ENCODE results near the gene TULP4.
"Not testable (repeated sequence)": the region's sequence is repeated elsewhere in the genome, so short reads cannot be mapped to it uniquely, and the experiment has no call there.

TULP4 gene

GRCh38 chr6:158519300-158519699 lies 207.0 kb downstream of the TULP4 start:
- CTCF ChIA-PET: interaction anchor here (0.6 to 1.2 kb wide), 11 partner anchors 11 to 305 kb away, joined by 3 to 6 read pairs (median 3); partner anchors contain the start of gene DYNLT1
- no peak for DNase-seq (ENCODE audit: extremely low spot score)
- TF ChIP-seq HDGF (IDR thresholded peaks at IDR 0.05; ENCODE audit: borderline replicate concordance) (no peak), SP1 (IDR thresholded peaks at IDR 0.05) (no peak), PKNOX1 (IDR thresholded peaks at IDR 0.05) (no peak), BHLHE40 (IDR thresholded peaks at IDR 0.05; ENCODE audit: borderline replicate concordance) (no peak), FOXA1 (IDR thresholded peaks at IDR 0.05) (no peak), CTBP1 (IDR thresholded peaks at IDR 0.05; ENCODE audit: borderline replicate concordance) (no peak), ARNT (IDR thresholded peaks at IDR 0.05) (no peak), ELF4 (IDR thresholded peaks at IDR 0.05) (no peak)
- POLR2A ChIA-PET: no interaction called here

GRCh38 chr6:158519761-158520160 lies 207.5 kb downstream of the TULP4 start:
- TF ChIP-seq FOXA1 (IDR thresholded peaks at IDR 0.05) (no peak), SP1 (IDR thresholded peaks at IDR 0.05) (no peak), L3MBTL2 (conservative IDR thresholded peaks at IDR 0.05) (no peak), FOXM1 (IDR thresholded peaks at IDR 0.05; ENCODE audit: borderline replicate concordance) (no peak), FOXK2 (IDR thresholded peaks at IDR 0.05) (no peak), CTBP1 (IDR thresholded peaks at IDR 0.05; ENCODE audit: borderline replicate concordance) (no peak), ELF4 (IDR thresholded peaks at IDR 0.05) (no peak), TARDBP (IDR thresholded peaks at IDR 0.05) (no peak), LEF1 (IDR thresholded peaks at IDR 0.05; ENCODE audit: borderline replicate concordance) (no peak)
- ChIA-PET CTCF (interaction anchor here (0.7 to 1.2 kb wide), 5 partner anchors 10 to 172 kb away, joined by 3 read pairs; partner anchors contain the start of gene DYNLT1), POLR2A (no interaction called here)
- DNase-seq (ENCODE audit: extremely low spot score): no peak

GRCh38 chr6:158520975-158521374 lies 208.7 kb downstream of the TULP4 start:
- DNase-seq (ENCODE audit: extremely low spot score); CTCF ChIA-PET; POLR2A ChIA-PET: not testable (repeated sequence)

- TF ChIP-seq ARNT (IDR thresholded peaks at IDR 0.05): no peak
- TF ChIP-seq SP1 (IDR thresholded peaks at IDR 0.05): no peak
- TF ChIP-seq TARDBP (IDR thresholded peaks at IDR 0.05): no peak
- no peak for TF ChIP-seq NFRKB (IDR thresholded peaks at IDR 0.05)
- TF ChIP-seq ELF4 (IDR thresholded peaks at IDR 0.05): no peak
- no peak for TF ChIP-seq SUZ12 (IDR thresholded peaks at IDR 0.05)
- no peak for TF ChIP-seq ZNF384 (IDR thresholded peaks at IDR 0.05)
- TF ChIP-seq PKNOX1 (IDR thresholded peaks at IDR 0.05): no peak
- TF ChIP-seq FOXA1 (IDR thresholded peaks at IDR 0.05): no peak
- TF ChIP-seq FOXK2 (IDR thresholded peaks at IDR 0.05): no peak
- TF ChIP-seq L3MBTL2 (conservative IDR thresholded peaks at IDR 0.05): no peak
- TF ChIP-seq BHLHE40 (IDR thresholded peaks at IDR 0.05; ENCODE audit: borderline replicate concordance): no peak
- POLR2A ChIA-PET: no interaction called here
- DNase-seq (ENCODE audit: extremely low spot score): no peak
- CTCF ChIA-PET: no interaction called here
Observed at GRCh38 chr6:158521759-158522158, 209.5 kb downstream of the TULP4 start.

GRCh38 chr6:158522616-158523015 lies 210.4 kb downstream of the TULP4 start:
- DNase-seq (ENCODE audit: extremely low spot score): no peak
- ChIA-PET CTCF (no interaction called here), POLR2A (no interaction called here)
- no peak for TF ChIP-seq FOXK2 (IDR thresholded peaks at IDR 0.05)
- no peak for TF ChIP-seq FOXM1 (IDR thresholded peaks at IDR 0.05; ENCODE audit: borderline replicate concordance)
- TF ChIP-seq PKNOX1 (IDR thresholded peaks at IDR 0.05): no peak

- TF ChIP-seq ARNT (IDR thresholded peaks at IDR 0.05) (no peak), NFRKB (IDR thresholded peaks at IDR 0.05) (no peak), LEF1 (IDR thresholded peaks at IDR 0.05; ENCODE audit: borderline replicate concordance) (no peak), HDGF (IDR thresholded peaks at IDR 0.05; ENCODE audit: borderline replicate concordance) (no peak)
- DNase-seq (ENCODE audit: extremely low spot score): no peak
- ChIA-PET POLR2A (no interaction called here), CTCF (interaction anchor here (0.6 kb wide), 1 partner anchor 275 kb away, joined by 3 read pairs; no protein-coding TSS in a partner anchor)
Observed at GRCh38 chr6:158524311-158524710, 212.0 kb downstream of the TULP4 start.

- POLR2A ChIA-PET; CTCF ChIA-PET; DNase-seq (ENCODE audit: extremely low spot score): not testable (repeated sequence)
Observed at GRCh38 chr6:158527858-158528257, 215.6 kb downstream of the TULP4 start.

GRCh38 chr6:158528826-158529225 lies 216.6 kb downstream of the TULP4 start:
- POLR2A ChIA-PET: no interaction called here
- CTCF ChIA-PET: no interaction called here
- TF ChIP-seq FOXK2 (IDR thresholded peaks at IDR 0.05) (no peak), ARNT (IDR thresholded peaks at IDR 0.05) (no peak), ZNF384 (IDR thresholded peaks at IDR 0.05) (no peak), PKNOX1 (IDR thresholded peaks at IDR 0.05) (no peak), ELF4 (IDR thresholded peaks at IDR 0.05) (no peak), LEF1 (IDR thresholded peaks at IDR 0.05; ENCODE audit: borderline replicate concordance) (no peak), BHLHE40 (IDR thresholded peaks at IDR 0.05; ENCODE audit: borderline replicate concordance) (no peak), L3MBTL2 (conservative IDR thresholded peaks at IDR 0.05) (no peak), FOXA1 (IDR thresholded peaks at IDR 0.05) (no peak), FOXM1 (IDR thresholded peaks at IDR 0.05; ENCODE audit: borderline replicate concordance) (no peak), SP1 (IDR thresholded peaks at IDR 0.05) (no peak), SUZ12 (IDR thresholded peaks at IDR 0.05) (no peak), CTBP1 (IDR thresholded peaks at IDR 0.05; ENCODE audit: borderline replicate concordance) (no peak), NFRKB (IDR thresholded peaks at IDR 0.05) (no peak), TARDBP (IDR thresholded peaks at IDR 0.05) (no peak)
- no peak for DNase-seq (ENCODE audit: extremely low spot score)
